Liver (tissue), 9 donors: ENCODE measurements around the gene TSPEAR. TPM values are rescaled to one million over a fixed set of nuclear protein-coding genes. Genes with fewer than 3 reads are reported as not detected.
A peak's percentile ranks its signal among the peaks of the same experiment; 100 is the strongest.

Experiments
- DNase-seq: peaks from one replicate; pipeline ENCODE4 v3.0.0-alpha.2; 2017; ENCODE audit warnings: low spot score
- H3K27ac ChIP-seq, 2 donors: one replicate each; pipeline ENCODE4 v1.7.0; 2013; ENCODE audit warnings: inconsistent platforms in 2 of 2, low read length in 2 of 2, control low read depth in 1 of 2, low read depth in 1 of 2, mild to moderate bottlenecking in 1 of 2
- H3K27me3 ChIP-seq, 4 donors: one replicate each; pipeline versions ENCODE4 v1.6.1 to v1.7.0; 2013; ENCODE audit warnings: low read length in 3 of 4, inconsistent platforms in 1 of 4, mild to moderate bottlenecking in 1 of 4, moderate library complexity in 1 of 4; ENCODE audit not compliant: control insufficient read depth in 4 of 4, insufficient read depth in 4 of 4
- H3K36me3 ChIP-seq, 4 donors: one replicate each; pipeline versions ENCODE4 v1.6.1 to v1.7.0; 2013; ENCODE audit warnings: low read length in 3 of 4, mild to moderate bottlenecking in 3 of 4, low read depth in 1 of 4, moderate library complexity in 1 of 4; ENCODE audit not compliant: control insufficient read depth in 4 of 4, insufficient read depth in 3 of 4
- H3K4me1 ChIP-seq, 4 donors: one replicate each; pipeline versions ENCODE4 v1.6.1 to v1.7.0; 2013; ENCODE audit warnings: low read length in 3 of 4, mild to moderate bottlenecking in 3 of 4, moderate library complexity in 1 of 4; ENCODE audit not compliant: control insufficient read depth in 4 of 4, insufficient read depth in 4 of 4
- H3K4me3 ChIP-seq, 3 donors: one replicate each; pipeline versions ENCODE4 v1.6.1 to v1.7.0; 2013; ENCODE audit warnings: low read length in 3 of 3, control low read depth in 1 of 3, low read depth in 1 of 3, mild to moderate bottlenecking in 1 of 3
- H3K9ac ChIP-seq, 2 donors: one replicate each; pipeline ENCODE4 v1.7.0; 2013; ENCODE audit warnings: low read length in 2 of 2, mild to moderate bottlenecking in 2 of 2, moderate library complexity in 2 of 2, control low read depth in 1 of 2, low read depth in 1 of 2
- H3K9me3 ChIP-seq, 4 donors: one replicate each; pipeline versions ENCODE4 v1.6.1 to v1.7.0; 2013; ENCODE audit warnings: low read length in 3 of 4; ENCODE audit not compliant: control insufficient read depth in 4 of 4
- EGR1 ChIP-seq, 2 donors: IDR thresholded peaks; 2 replicates each; pipeline ENCODE4 v1.6.1; 2016 to 2018; ENCODE audit warnings: antibody characterized with exemption in 2 of 2, low read depth in 2 of 2
- FOXA1 ChIP-seq: IDR thresholded peaks from 2 replicates; pipeline ENCODE4 v1.6.1; 2016; ENCODE audit warnings: antibody characterized with exemption
- FOXA2 ChIP-seq: IDR thresholded peaks from 2 replicates; pipeline ENCODE4 v1.6.1; 2016; ENCODE audit warnings: antibody characterized with exemption
- GABPA ChIP-seq, 2 donors: IDR thresholded peaks in 1 of 2; conservative IDR thresholded peaks in 1 of 2; 2 replicates each; pipeline ENCODE4 v1.6.1; 2016; ENCODE audit warnings: antibody characterized with exemption in 2 of 2, mild to moderate bottlenecking in 1 of 2, moderate library complexity in 1 of 2
- HNF4A ChIP-seq, 2 donors: conservative IDR thresholded peaks; 2 replicates each; pipeline ENCODE4 v1.6.1; 2016; ENCODE audit warnings: antibody characterized with exemption in 2 of 2, mild to moderate bottlenecking in 2 of 2
- HNF4G ChIP-seq: IDR thresholded peaks from 2 replicates; pipeline ENCODE4 v1.6.1; 2016; ENCODE audit warnings: antibody characterized with exemption
- JUND ChIP-seq, 2 donors: IDR thresholded peaks; 2 replicates each; pipeline ENCODE4 v1.6.1; 2016; ENCODE audit warnings: antibody characterized with exemption in 2 of 2
- NR2F2 ChIP-seq: IDR thresholded peaks from 2 replicates; pipeline ENCODE4 v1.6.1; 2016; ENCODE audit warnings: antibody characterized with exemption
- RAD21 ChIP-seq, 2 donors: IDR thresholded peaks; 2 replicates each; pipeline ENCODE4 v1.6.1; 2016; ENCODE audit warnings: antibody characterized with exemption in 2 of 2, mild to moderate bottlenecking in 2 of 2
- RXRA ChIP-seq, 2 donors: IDR thresholded peaks; 2 replicates each; pipeline ENCODE4 v1.6.1; 2017 to 2018; ENCODE audit warnings: antibody characterized with exemption in 2 of 2, mild to moderate bottlenecking in 1 of 2
- SP1 ChIP-seq: IDR thresholded peaks from 2 replicates; pipeline ENCODE4 v1.6.1; 2018; ENCODE audit warnings: antibody characterized with exemption, mild to moderate bottlenecking
- TAF1 ChIP-seq: conservative IDR thresholded peaks from 2 replicates; pipeline ENCODE4 v1.6.1; 2016; ENCODE audit warnings: antibody characterized with exemption, mild to moderate bottlenecking
- YY1 ChIP-seq: IDR thresholded peaks from 2 replicates; pipeline ENCODE4 v1.6.1; 2016; ENCODE audit warnings: antibody characterized with exemption, mild to moderate bottlenecking
- WGBS: extraction: QIAGEN DNeasy Blood & Tissue Kit; methylation state at CpG from one replicate; pipeline ENCODE4 v1.1.7; 2013; 5-methylcytosine and 5-hydroxymethylcytosine counted together
- polyA plus RNA-seq, 2 donors: library from polyadenylated mRNA; stranded (reverse) in 1 of 2; unstranded in 1 of 2; fragments of 200-250 nt in 1 of 2; fragments of >200 nt in 1 of 2; fragmentation: Nextera tagmentation in 1 of 2; extraction: Ambion mirVana in 1 of 2; gene quantifications; one replicate each; pipeline versions ENCODE4 v1.2.1 to v1.2.3, GENCODE V29; 2013 to 2015
- total RNA-seq, 2 donors: library from RNA; depleted of rRNA; stranded (reverse); fragments of >200 nt; gene quantifications; one replicate each; pipeline ENCODE4 v1.2.3, GENCODE V29; 2014
- TF ChIP-seq, protein P1 (sequence below): IDR thresholded peaks from 2 replicates; pipeline ENCODE4 v1.6.1; 2016; ENCODE audit warnings: antibody characterized with exemption
- TF ChIP-seq, protein P2 (sequence below): fragments of 150-350 bp; IDR thresholded peaks from 2 replicates; pipeline ENCODE4 v1.5.1; 2017; ENCODE audit warnings: improper control_type of control experiment, low read depth, low read length; ENCODE audit not compliant: missing input control
- TF ChIP-seq, protein P3 (sequence below): IDR thresholded peaks from 2 replicates; pipeline ENCODE4 v1.6.1; 2016; ENCODE audit warnings: antibody characterized with exemption, mild to moderate bottlenecking
- TF ChIP-seq, protein P4 (sequence below): IDR thresholded peaks from 2 replicates; pipeline ENCODE4 v1.6.1; 2016; ENCODE audit warnings: antibody characterized with exemption
- TF ChIP-seq, protein P5 (sequence below): IDR thresholded peaks from 2 replicates; pipeline ENCODE4 v1.6.1; 2016; ENCODE audit warnings: antibody characterized with exemption
- donor health status: healthy.
- donor health status: healthy.
- donor health status: healthy.
- donor health status: healthy.
- donor health status: healthy.

Gene TSPEAR
- total and polyA plus RNA-seq, 4 donors: under 0.01 to 0.14 (median 0.01) TPM; not detected in 1

DNA sequence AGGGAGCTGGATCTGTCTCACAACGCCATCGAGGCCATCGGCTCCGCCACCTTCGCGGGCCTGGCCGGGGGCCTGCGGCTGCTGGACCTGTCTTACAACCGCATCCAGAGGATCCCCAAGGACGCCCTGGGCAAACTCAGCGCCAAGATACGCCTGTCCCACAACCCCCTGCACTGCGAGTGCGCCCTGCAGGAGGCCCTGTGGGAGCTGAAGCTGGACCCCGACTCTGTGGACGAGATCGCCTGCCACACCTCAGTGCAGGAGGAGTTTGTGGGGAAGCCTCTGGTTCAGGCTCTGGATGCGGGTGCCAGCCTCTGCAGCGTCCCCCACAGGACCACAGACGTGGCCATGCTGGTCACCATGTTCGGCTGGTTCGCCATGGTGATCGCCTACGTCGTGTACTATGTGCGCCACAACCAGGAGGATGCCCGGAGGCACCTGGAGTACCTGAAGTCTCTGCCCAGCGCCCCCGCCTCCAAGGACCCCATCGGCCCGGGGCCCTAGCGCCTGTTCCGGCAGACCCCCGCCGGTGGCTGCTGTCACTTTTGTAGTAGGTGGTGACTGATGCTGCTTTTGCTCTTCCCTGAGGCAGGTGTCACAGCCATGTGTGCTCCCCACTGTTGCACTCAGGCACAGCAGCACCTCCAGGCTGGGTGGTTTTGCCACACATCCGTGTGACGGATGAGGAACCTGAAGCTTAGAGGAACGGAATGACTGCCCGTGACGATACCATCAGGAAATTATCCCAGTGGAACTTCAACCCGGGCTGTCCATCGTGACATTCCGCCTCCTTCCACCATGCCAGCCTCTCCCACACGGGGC is 254.2 kb downstream of the TSPEAR start:
- whole genome bisulfite sequencing: 63% methylated on average over 44 of the region's 44 CpGs
- H3K36me3 ChIP-seq: no peaks in the 10 kb centered on the region
- peak overlapping the region; percentile 69 to 94 for H3K27ac ChIP-seq
- H3K27me3 ChIP-seq: no peaks in the 10 kb centered on the region
- no peak for DNase-seq
- no peaks in the 10 kb centered on the region for H3K9me3 ChIP-seq
- no peak for TF ChIP-seq RAD21 (IDR thresholded peaks at IDR 0.05)
- no peak for TF ChIP-seq FOXA2
- TF ChIP-seq, protein P1, sequence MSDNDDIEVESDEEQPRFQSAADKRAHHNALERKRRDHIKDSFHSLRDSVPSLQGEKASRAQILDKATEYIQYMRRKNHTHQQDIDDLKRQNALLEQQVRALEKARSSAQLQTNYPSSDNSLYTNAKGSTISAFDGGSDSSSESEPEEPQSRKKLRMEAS: no peak
- no peak for TF ChIP-seq FOXA1
- TF ChIP-seq, protein P2, sequence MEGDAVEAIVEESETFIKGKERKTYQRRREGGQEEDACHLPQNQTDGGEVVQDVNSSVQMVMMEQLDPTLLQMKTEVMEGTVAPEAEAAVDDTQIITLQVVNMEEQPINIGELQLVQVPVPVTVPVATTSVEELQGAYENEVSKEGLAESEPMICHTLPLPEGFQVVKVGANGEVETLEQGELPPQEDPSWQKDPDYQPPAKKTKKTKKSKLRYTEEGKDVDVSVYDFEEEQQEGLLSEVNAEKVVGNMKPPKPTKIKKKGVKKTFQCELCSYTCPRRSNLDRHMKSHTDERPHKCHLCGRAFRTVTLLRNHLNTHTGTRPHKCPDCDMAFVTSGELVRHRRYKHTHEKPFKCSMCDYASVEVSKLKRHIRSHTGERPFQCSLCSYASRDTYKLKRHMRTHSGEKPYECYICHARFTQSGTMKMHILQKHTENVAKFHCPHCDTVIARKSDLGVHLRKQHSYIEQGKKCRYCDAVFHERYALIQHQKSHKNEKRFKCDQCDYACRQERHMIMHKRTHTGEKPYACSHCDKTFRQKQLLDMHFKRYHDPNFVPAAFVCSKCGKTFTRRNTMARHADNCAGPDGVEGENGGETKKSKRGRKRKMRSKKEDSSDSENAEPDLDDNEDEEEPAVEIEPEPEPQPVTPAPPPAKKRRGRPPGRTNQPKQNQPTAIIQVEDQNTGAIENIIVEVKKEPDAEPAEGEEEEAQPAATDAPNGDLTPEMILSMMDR: no peak
- no peak for TF ChIP-seq RXRA (IDR thresholded peaks at IDR 0.05)
- TF ChIP-seq YY1: no peak
- TF ChIP-seq GABPA (IDR thresholded peaks at IDR 0.05 in 1 of 2, conservative IDR thresholded peaks at IDR 0.05 in 1 of 2): no peak
- TF ChIP-seq EGR1 (IDR thresholded peaks at IDR 0.05; ENCODE audit: low read depth in 2 of 2): no peak
- TF ChIP-seq, protein P3, sequence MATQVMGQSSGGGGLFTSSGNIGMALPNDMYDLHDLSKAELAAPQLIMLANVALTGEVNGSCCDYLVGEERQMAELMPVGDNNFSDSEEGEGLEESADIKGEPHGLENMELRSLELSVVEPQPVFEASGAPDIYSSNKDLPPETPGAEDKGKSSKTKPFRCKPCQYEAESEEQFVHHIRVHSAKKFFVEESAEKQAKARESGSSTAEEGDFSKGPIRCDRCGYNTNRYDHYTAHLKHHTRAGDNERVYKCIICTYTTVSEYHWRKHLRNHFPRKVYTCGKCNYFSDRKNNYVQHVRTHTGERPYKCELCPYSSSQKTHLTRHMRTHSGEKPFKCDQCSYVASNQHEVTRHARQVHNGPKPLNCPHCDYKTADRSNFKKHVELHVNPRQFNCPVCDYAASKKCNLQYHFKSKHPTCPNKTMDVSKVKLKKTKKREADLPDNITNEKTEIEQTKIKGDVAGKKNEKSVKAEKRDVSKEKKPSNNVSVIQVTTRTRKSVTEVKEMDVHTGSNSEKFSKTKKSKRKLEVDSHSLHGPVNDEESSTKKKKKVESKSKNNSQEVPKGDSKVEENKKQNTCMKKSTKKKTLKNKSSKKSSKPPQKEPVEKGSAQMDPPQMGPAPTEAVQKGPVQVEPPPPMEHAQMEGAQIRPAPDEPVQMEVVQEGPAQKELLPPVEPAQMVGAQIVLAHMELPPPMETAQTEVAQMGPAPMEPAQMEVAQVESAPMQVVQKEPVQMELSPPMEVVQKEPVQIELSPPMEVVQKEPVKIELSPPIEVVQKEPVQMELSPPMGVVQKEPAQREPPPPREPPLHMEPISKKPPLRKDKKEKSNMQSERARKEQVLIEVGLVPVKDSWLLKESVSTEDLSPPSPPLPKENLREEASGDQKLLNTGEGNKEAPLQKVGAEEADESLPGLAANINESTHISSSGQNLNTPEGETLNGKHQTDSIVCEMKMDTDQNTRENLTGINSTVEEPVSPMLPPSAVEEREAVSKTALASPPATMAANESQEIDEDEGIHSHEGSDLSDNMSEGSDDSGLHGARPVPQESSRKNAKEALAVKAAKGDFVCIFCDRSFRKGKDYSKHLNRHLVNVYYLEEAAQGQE: no peak
- no peak for TF ChIP-seq TAF1
- no peak for TF ChIP-seq HNF4A (conservative IDR thresholded peaks at IDR 0.05)
- TF ChIP-seq, protein P4, sequence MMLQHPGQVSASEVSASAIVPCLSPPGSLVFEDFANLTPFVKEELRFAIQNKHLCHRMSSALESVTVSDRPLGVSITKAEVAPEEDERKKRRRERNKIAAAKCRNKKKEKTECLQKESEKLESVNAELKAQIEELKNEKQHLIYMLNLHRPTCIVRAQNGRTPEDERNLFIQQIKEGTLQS: no peak
- no peak for TF ChIP-seq NR2F2
- TF ChIP-seq JUND (IDR thresholded peaks at IDR 0.05): no peak
- TF ChIP-seq, protein P5, sequence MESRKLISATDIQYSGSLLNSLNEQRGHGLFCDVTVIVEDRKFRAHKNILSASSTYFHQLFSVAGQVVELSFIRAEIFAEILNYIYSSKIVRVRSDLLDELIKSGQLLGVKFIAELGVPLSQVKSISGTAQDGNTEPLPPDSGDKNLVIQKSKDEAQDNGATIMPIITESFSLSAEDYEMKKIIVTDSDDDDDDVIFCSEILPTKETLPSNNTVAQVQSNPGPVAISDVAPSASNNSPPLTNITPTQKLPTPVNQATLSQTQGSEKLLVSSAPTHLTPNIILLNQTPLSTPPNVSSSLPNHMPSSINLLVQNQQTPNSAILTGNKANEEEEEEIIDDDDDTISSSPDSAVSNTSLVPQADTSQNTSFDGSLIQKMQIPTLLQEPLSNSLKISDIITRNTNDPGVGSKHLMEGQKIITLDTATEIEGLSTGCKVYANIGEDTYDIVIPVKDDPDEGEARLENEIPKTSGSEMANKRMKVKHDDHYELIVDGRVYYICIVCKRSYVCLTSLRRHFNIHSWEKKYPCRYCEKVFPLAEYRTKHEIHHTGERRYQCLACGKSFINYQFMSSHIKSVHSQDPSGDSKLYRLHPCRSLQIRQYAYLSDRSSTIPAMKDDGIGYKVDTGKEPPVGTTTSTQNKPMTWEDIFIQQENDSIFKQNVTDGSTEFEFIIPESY: no peak
- TF ChIP-seq SP1: no peak
- no peak for TF ChIP-seq HNF4G
- H3K4me1 ChIP-seq: peaks cover 23 to 69% (median 46%) of the 10 kb centered on the region in 4 donors
- peak overlapping the region; percentile 67 to 75 for H3K9ac ChIP-seq
- H3K4me3 ChIP-seq: peak overlapping the region in 2 of 3 donors; percentile 68 to 91
